Omental fat pad (tissue), 4 donors: ENCODE measurements around the gene MGMT. TPM values are rescaled to one million over a fixed set of nuclear protein-coding genes. Genes with fewer than 3 reads are reported as not detected.

Experiments
- ATAC-seq: fragments of 150-250 bp; one replicate; pipeline ENCODE4 v1.9.1; 2016; ENCODE audit warnings: mild to moderate bottlenecking, moderate library complexity; ENCODE audit not compliant: low FRiP score
- DNase-seq: peaks from one replicate; pipeline ENCODE4 v3.0.0-alpha.2; 2019; ENCODE audit warnings: low spot score
- CTCF ChIP-seq, 3 donors: fragments of 450-650 bp; IDR thresholded peaks; one replicate each; pipeline ENCODE4 v1.5.1; 2016 to 2017; ENCODE audit warnings: antibody characterized with exemption in 3 of 3, mild to moderate bottlenecking in 3 of 3, moderate library complexity in 2 of 3
- total RNA-seq, 4 donors: library from RNA; depleted of rRNA; stranded (reverse); fragments of >200 nt; gene quantifications; one replicate each; pipeline ENCODE4 v1.1.0, GENCODE V29; 2016

Gene MGMT
- total RNA-seq, 4 donors from 2014 or later, result 27.3 to 56.6 (median 35.4) TPM

- DNase-seq (no peak), ATAC-seq (no peak)
- TF ChIP-seq CTCF (IDR thresholded peaks at IDR 0.05), result no peak
Measured at GRCh38 chr10:129605266-129605985, 138.4 kb downstream of the MGMT start.

GRCh38 chr10:129605986-129606518 is 139.0 kb downstream of the MGMT start:
- no peak for ATAC-seq
- TF ChIP-seq CTCF (IDR thresholded peaks at IDR 0.05), result no peak
- no peak for DNase-seq

- no peak for ATAC-seq
- TF ChIP-seq CTCF (IDR thresholded peaks at IDR 0.05), result no peak
- DNase-seq, result no peak
Measured at GRCh38 chr10:129607607-129608109, 140.6 kb downstream of the MGMT start.

DNA sequence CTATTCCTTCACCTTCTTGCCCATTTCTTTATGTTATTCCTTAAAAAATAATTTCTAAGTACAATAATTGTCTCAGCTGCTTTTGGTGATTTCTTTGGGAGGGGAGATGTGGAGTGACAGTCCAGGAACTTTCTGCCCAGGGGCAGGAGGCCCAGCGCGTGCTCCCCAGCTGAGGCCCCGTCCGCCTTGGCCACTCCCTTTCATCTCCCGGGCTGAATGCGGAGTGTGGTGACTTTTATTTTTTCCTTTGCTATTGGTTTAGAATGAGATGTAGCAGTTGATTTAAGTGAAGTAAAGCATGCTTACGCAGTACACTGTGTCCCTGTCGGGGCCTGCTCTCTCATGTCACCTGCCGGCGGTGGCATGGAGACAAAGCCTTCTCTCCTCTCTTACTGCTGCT is 141.6 kb downstream of the MGMT start:
- ATAC-seq (no peak), DNase-seq (no peak)
- no peak for TF ChIP-seq CTCF (IDR thresholded peaks at IDR 0.05)

GRCh38 chr10:129609551-129609950 is 142.5 kb downstream of the MGMT start:
- ATAC-seq (no peak), DNase-seq (no peak)
- TF ChIP-seq CTCF (IDR thresholded peaks at IDR 0.05), result no peak

- no peak for ATAC-seq
- DNase-seq, result no peak
- TF ChIP-seq CTCF (IDR thresholded peaks at IDR 0.05), result no peak
Measured at GRCh38 chr10:129612481-129613109, 145.6 kb downstream of the MGMT start.
